Left lung (tissue), 10 donors: Measurements from ENCODE around the gene ACAD10. TPM values are rescaled to one million over a fixed set of nuclear protein-coding genes. Genes with fewer than 3 reads are reported as not detected.

Experiments
- ATAC-seq: fragments of 200-7000 bp; cut with Tn5 transposase; one replicate; pipeline ENCODE4 v1.9.1; 2020; ENCODE audit warnings: moderate library complexity
- DNase-seq, 4 donors: peaks; one replicate each; pipeline ENCODE4 v3.0.0-alpha.2; 2013 to 2020
- H3K27ac ChIP-seq, 2 donors: fragments of 200-600 bp; sonication (generic) in 1 of 2; one replicate each; pipeline versions ENCODE4 v1.5.0 to v1.8.0; 2020 to 2021
- H3K27me3 ChIP-seq, 2 donors: fragments of 200-600 bp; sonication (generic) in 1 of 2; one replicate each; pipeline versions ENCODE4 v1.5.0 to v1.8.0; 2020 to 2021
- H3K36me3 ChIP-seq, 2 donors: fragments of 200-600 bp; sonication (generic) in 1 of 2; one replicate each; pipeline versions ENCODE4 v1.5.0 to v1.8.0; 2020 to 2021
- H3K4me1 ChIP-seq, 2 donors: fragments of 200-600 bp; one replicate each; pipeline ENCODE4 v1.8.0; 2021
- H3K4me3 ChIP-seq, 2 donors: fragments of 200-600 bp; sonication (generic) in 1 of 2; one replicate each; pipeline versions ENCODE4 v1.5.0 to v1.8.0; 2020 to 2021; ENCODE audit warnings: mild to moderate bottlenecking in 1 of 2
- H3K9me3 ChIP-seq, 2 donors: fragments of 200-600 bp; sonication (generic) in 1 of 2; one replicate each; pipeline versions ENCODE4 v1.5.0 to v1.8.0; 2020 to 2021
- intact Hi-C, 2 donors: fragments of 100-400 bp; cut with DNase I; formaldehyde crosslinking; loops; one replicate each; pipeline versions ENCODE4 v1.11.2 to v1.14.2; 2022
- polyA plus RNA-seq, 6 donors: library from polyadenylated mRNA; unstranded; fragments of 120-200 nt; gene quantifications; one replicate each; pipeline ENCODE4 v1.2.1, GENCODE V29; 2013; ENCODE audit not compliant: insufficient read length in 6 of 6
- total RNA-seq, 2 donors: library from RNA; stranded (reverse); fragmentation: NEBNext Ultra II Directional; extraction: Animal tissue kit (Norgen Biotek cat#: 25700); gene quantifications; one replicate each; pipeline ENCODE4 v1.2.1, GENCODE V29; 2021
- TF ChIP-seq, protein P1 (sequence below), 2 donors: fragments of 200-600 bp; sonication (generic) in 1 of 2; IDR thresholded peaks; one replicate each; pipeline versions ENCODE4 v1.5.0 to v1.8.0; 2021; ENCODE audit warnings: antibody characterized with exemption in 2 of 2
- donor health status: DM: no; HTN: yes; CAD: no.
- donor health status: DM: no; HTN: no; CAD: no.

Gene ACAD10
- total and polyA plus RNA-seq, 8 donors, result 19.8 to 44.3 (median 36.9) TPM

DNA sequence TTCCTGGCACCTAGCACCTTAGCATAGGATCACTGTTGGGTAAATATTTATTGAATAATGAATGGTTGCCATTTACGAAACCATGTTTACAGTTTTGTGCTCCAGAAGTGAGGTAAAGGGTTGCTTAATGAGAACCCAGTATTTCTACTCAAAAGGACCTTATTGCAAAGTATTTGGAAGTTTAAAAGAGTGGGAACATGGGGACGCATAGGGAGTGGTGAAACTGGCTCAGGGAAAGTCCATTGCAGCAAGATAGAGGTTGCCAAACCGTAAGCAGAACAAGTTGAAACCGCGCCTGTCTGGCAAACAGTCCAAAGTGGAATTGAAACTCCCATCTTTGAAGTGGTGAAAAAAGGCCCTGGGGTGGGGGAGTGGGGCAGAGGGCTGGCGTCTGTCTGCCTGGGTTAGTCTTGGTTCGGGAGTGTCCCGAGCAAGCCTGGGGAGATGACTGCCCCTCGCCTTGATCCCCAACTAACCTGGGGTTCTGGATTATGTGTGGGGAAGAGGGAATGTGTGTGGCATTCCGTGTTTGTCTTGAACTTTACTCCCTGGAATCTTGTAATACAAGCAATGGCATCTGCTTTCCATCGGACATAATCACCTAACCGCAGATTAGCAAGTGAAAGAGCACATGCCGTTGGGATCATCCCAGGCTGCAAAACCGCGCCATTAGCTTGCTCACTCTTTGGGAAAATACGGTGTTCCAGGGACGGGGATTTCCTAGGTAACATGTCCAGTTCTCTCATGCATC, 88.1 kb downstream of the ACAD10 start:
- H3K4me1 ChIP-seq, result peaks cover 70 to 98% of the 10 kb centered on the region in 2 donors
- peak; percentile 58 to 88 (median 70) for DNase-seq
- TF ChIP-seq, protein P1, sequence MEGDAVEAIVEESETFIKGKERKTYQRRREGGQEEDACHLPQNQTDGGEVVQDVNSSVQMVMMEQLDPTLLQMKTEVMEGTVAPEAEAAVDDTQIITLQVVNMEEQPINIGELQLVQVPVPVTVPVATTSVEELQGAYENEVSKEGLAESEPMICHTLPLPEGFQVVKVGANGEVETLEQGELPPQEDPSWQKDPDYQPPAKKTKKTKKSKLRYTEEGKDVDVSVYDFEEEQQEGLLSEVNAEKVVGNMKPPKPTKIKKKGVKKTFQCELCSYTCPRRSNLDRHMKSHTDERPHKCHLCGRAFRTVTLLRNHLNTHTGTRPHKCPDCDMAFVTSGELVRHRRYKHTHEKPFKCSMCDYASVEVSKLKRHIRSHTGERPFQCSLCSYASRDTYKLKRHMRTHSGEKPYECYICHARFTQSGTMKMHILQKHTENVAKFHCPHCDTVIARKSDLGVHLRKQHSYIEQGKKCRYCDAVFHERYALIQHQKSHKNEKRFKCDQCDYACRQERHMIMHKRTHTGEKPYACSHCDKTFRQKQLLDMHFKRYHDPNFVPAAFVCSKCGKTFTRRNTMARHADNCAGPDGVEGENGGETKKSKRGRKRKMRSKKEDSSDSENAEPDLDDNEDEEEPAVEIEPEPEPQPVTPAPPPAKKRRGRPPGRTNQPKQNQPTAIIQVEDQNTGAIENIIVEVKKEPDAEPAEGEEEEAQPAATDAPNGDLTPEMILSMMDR (IDR thresholded peaks at IDR 0.05), result no peak

DNA sequence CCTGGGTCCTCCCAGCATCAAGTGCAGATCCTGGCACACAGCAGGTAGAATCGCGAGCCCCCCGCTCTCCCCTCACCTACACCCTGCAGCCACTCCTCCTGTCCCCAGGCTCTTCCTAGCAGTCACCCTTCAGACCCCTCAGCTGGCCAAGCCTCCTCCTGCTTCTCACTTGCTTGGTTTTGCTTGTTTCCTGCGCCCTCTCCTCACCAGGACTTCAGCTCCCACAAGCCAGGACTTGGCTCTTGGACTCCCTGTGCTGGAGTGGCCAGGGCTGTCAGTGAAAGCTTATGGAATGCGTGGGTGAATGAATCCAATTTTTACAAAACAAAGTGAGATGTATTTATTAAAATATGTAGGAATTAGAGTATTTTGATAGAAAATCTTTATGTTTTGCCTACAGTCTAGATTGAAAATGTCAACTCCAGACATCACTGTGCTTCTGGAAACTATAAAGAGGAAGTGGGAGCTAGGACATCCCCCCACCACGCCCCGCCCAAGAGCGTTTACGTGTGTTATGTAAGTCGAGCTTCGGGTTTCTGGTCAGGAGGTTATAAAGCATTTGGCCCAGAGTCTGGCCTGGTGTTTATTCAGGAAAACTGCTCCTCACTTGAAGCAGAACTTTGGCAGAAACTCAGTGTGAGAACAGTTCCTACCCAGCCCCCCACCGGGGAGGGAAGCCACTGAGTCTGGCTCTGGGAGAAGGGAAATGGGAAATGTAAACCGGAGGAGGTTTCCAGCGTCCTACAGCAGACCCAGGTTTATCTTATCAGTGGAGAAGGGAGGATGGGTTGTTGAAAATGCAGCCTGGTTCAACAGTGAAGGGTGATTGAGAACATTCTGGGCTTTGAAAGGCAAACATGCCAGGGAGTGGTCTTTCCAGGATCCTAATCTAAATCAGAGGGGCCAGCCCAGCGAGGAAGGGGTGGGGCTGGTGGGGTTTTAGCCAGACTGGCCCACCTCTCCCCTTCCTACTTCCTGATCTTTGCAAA, 89.6 kb downstream of the ACAD10 start:
- Histone ChIP-seq H3K4me1 (peaks cover 62 to 98% of the 10 kb centered on the region in 2 donors), H3K9me3 (no peaks in the 10 kb centered on the region), H3K4me3 (peak overlapping the region in 1 of 2 donors; percentile 5), H3K27me3 (no peaks in the 10 kb centered on the region), H3K36me3 (peaks cover 0 to 9% of the 10 kb centered on the region in 2 donors), H3K27ac (peak overlapping the region; percentile 92 to 95)
- intact Hi-C loops, result no loop called here
- DNase-seq (peak; percentile 91 to 96 (median 92)), ATAC-seq (peak; percentile 72)
- TF ChIP-seq, protein P1 (IDR thresholded peaks at IDR 0.05), result no peak

More for the DNA sequence above, 88.1 kb downstream of the ACAD10 start:
- peak; percentile 54 for ATAC-seq
- intact Hi-C loops, result no loop called here
- Histone ChIP-seq H3K4me3 (peak overlapping the region in 1 of 2 donors; percentile 5), H3K27ac (peak overlapping the region; percentile 92 to 95), H3K9me3 (no peaks in the 10 kb centered on the region), H3K27me3 (no peaks in the 10 kb centered on the region), H3K36me3 (no peaks in the 10 kb centered on the region)

DNA sequence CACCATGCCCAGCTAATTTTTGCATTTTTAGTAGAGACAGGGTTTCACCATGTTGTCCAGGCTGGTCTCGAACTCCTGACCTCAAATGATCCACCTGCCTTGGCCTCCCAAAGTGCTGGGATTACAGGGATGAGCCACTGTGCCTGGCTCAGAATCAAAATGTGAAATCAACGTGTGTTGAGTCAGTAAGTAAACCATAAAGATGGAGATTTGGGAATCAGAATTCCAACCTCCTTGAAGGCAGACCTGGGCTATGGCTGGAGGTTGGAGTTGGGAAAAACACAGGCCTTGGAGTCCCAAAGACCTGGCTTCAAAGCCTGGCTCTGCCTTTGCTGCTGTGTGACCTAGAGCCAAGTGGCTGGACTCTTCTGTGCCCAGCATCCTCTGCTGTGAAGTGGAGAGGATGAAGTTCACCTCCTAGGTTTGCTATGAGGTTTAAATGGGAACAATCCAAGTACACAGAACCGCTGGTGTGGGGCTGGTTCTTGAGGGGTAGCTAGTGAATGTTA, 91.0 kb downstream of the ACAD10 start:
- peaks cover 0 to 21% of the 10 kb centered on the region in 2 donors for H3K36me3 ChIP-seq
- H3K9me3 ChIP-seq, result peaks cover 0 to 3% of the 10 kb centered on the region in 2 donors
- DNase-seq (no peak), ATAC-seq (no peak)
- H3K27me3 ChIP-seq, result no peaks in the 10 kb centered on the region
- H3K4me3 ChIP-seq, result no peak overlapping the region
- intact Hi-C loops, result no loop called here
- TF ChIP-seq, protein P1 (IDR thresholded peaks at IDR 0.05), result no peak
- peaks cover 64 to 92% of the 10 kb centered on the region in 2 donors for H3K4me1 ChIP-seq
- peak overlapping the region; percentile 92 to 95 for H3K27ac ChIP-seq

DNA sequence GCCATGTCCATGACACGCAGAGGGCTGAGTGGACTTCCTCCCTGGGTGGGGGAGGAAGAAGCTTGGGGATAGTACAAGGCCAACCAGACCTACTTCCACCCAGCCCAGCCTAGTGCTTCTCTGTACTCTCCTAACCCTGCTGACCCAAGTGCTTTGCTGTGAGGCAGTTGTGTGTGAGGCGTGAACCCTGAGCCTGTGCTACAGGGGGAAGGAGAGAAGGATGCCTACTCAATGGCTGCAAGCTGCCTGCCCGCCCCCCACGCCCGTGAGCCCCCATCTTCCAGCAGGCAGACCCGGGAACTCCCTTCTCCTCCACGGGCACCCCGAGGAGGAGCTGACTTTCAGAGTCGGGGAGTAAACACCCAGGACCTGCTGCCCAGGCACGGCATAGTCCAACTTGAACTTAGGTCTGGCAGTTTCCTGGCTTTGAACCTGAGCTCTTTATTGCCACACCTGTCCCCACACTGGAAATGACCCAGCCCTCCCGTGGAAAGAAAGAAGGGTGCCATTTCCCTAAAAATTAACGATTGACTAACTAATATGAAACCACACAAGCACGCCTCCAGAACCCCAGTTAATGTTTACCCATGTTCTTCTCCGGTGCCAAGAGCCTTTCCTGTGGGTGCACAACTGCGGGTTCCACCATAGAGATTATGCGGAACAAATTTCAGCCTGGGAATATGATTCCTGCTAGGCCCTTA, 91.6 kb downstream of the ACAD10 start:
- DNase-seq (peak in 2 of 4 donors; percentile 76 to 82), ATAC-seq (peak; percentile 27)
- intact Hi-C loops, result no loop called here
- no peaks in the 10 kb centered on the region for H3K27me3 ChIP-seq
- peak overlapping the region; percentile 92 to 95 for H3K27ac ChIP-seq
- H3K36me3 ChIP-seq, result peaks cover 0 to 27% of the 10 kb centered on the region in 2 donors
- H3K4me3 ChIP-seq, result no peak overlapping the region
- H3K4me1 ChIP-seq, result peaks cover 64 to 86% of the 10 kb centered on the region in 2 donors
- TF ChIP-seq, protein P1 (IDR thresholded peaks at IDR 0.05), result no peak
- peaks cover 0 to 3% of the 10 kb centered on the region in 2 donors for H3K9me3 ChIP-seq
